BLaER1 treated with 17β-estradiol and CSF1 and Interleukin-3, amounts not matched to agents 10 nM and 100 nM (cell line): ENCODE results near the gene IGFBP1.

ENCODE experiments used
- H3K27ac ChIP-seq, 11 experiments: shearing (Covaris generic); formaldehyde crosslinking; 2 replicates each; pipeline ENCODE4 v1.8.1; 2022
- H3K27me3 ChIP-seq, 11 experiments: shearing (Covaris generic); formaldehyde crosslinking; 2 replicates each; pipeline ENCODE4 v1.8.1; 2022
- H3K36me3 ChIP-seq, 11 experiments: shearing (Covaris generic); formaldehyde crosslinking; 2 replicates each; pipeline ENCODE4 v1.8.1; 2022
- H3K4me1 ChIP-seq, 10 experiments: shearing (Covaris generic); formaldehyde crosslinking; 2 replicates each; pipeline ENCODE4 v1.8.1; 2022
- H3K4me2 ChIP-seq, 11 experiments: shearing (Covaris generic); formaldehyde crosslinking; 2 replicates each; pipeline ENCODE4 v1.8.1; 2022
- H3K4me3 ChIP-seq, 10 experiments: shearing (Covaris generic); formaldehyde crosslinking; 2 replicates each; pipeline ENCODE4 v1.8.1; 2022
- H3K9ac ChIP-seq, 11 experiments: shearing (Covaris generic); formaldehyde crosslinking; 2 replicates each; pipeline ENCODE4 v1.8.1; 2022
- H3K9me3 ChIP-seq, 11 experiments: shearing (Covaris generic); formaldehyde crosslinking; replicated peaks in 1 of 11; 2 replicates each; pipeline ENCODE4 v1.8.1; 2022
- H4K20me1 ChIP-seq, 11 experiments: shearing (Covaris generic); formaldehyde crosslinking; 2 replicates each; pipeline ENCODE4 v1.8.1; 2022
- Cebpa-rat ChIP-seq, 11 experiments: shearing (Covaris generic); IDR thresholded peaks; 2 replicates each; pipeline ENCODE4 v1.8.1; 2022

Gene IGFBP1

GRCh38 chr7:45889367-45890067 lies 1.2 kb downstream of the IGFBP1 start:
- Histone ChIP-seq H3K9me3 (no peaks in the 10 kb centered on the region), H3K36me3 (no peaks in the 10 kb centered on the region), H3K4me1 (peaks cover 0 to 6% (median 0%) of the 10 kb centered on the region in 10 experiments; a peak in 3 of 20 replicates), H3K27me3 (peaks cover 33 to 44% (median 40%) of the 10 kb centered on the region in 11 experiments), H3K4me3 (no peak overlapping the region), H4K20me1 (no peaks in the 10 kb centered on the region; a peak in 2 of 22 replicates), H3K4me2 (no peak overlapping the region), H3K9ac (no peak overlapping the region), H3K27ac (no peak overlapping the region)
- TF ChIP-seq Cebpa-rat (IDR thresholded peaks at IDR 0.05) = no peak

- no peak overlapping the region for H3K4me3 ChIP-seq
- no peaks in the 10 kb centered on the region for H3K9me3 ChIP-seq
- H3K9ac ChIP-seq = no peak overlapping the region
- no peak for TF ChIP-seq Cebpa-rat (IDR thresholded peaks at IDR 0.05)
- no peak overlapping the region for H3K4me2 ChIP-seq
- H3K27me3 ChIP-seq = peaks cover 33 to 44% (median 40%) of the 10 kb centered on the region in 11 experiments
- no peaks in the 10 kb centered on the region; a peak in 2 of 22 replicates for H4K20me1 ChIP-seq
- H3K4me1 ChIP-seq = peaks cover 0 to 6% (median 0%) of the 10 kb centered on the region in 10 experiments; a peak in 3 of 20 replicates
- H3K36me3 ChIP-seq = no peaks in the 10 kb centered on the region
- no peak overlapping the region for H3K27ac ChIP-seq
Measured at GRCh38 chr7:45890125-45890901, 2.0 kb downstream of the IGFBP1 start.

DNA sequence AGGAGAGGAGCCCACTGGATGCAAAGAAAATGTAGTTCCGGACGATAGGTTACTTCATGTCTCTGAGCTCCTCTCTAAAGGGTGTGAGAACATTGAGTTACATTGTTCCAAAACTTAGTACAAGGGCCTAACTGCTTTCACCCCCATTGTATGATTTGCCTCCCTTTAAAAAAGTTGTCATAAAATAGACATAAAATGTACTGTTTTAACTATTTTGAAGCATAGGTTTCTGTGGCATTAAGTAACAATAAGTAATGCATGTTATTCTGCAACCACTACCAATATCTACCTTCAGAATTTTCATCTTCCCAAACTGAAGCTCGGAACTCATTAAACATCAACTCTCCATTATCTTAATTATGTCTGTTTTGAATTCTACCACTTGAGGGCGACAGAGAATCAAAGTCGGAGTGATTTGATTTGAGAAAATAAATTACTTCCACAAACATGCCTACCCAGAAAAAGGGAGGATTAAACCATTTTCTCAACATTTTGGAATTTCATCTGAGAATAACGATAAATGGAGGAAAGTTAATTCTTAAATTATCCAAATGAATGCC lies 2.7 kb downstream of the IGFBP1 start:
- no peak for TF ChIP-seq Cebpa-rat (IDR thresholded peaks at IDR 0.05)

DNA sequence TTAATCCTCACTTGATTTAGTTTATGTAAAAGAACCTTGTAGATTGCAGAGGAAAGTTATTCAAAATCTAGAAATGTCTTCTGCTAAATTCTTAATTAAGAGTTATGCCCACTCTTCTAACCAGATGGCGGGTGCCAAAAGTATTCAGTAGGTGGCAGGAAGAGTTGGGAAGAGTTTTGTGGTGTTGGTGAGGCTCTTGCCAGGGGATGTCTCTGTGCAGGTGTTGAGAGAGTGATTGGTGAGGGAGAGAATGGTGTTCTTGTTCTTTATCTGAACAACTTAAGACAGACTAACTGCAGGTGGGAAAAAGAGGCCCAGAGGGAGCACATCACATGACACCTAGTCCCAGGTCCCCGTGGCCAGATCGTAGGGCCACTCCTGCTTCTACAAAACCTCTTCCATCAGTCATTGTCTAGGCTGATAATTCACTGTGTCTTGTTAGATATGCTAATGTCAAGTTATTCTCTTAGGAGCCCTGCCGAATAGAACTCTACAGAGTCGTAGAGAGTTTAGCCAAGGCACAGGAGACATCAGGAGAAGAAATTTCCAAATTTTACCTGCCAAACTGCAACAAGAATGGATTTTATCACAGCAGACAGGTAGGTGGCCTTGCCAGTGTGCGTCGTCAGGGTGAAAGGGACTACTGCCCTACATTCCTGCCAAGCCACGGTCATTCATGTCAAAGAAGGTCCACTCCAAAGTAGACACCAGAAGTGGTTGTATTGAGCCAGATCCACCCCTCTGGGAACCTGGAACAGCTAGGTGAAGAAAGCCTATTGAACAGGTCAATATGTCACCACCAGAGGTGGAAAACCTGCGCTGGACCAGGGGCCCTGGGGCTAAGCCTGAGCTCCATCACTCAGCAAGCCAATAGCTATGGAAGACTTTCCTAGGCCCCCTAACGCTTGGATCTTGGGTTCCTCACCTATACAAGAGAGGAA lies 3.4 kb downstream of the IGFBP1 start:
- TF ChIP-seq Cebpa-rat (IDR thresholded peaks at IDR 0.05) = no peak
- Histone ChIP-seq H4K20me1 (no peaks in the 10 kb centered on the region; a peak in 2 of 22 replicates), H3K4me1 (peaks cover 0 to 6% (median 0%) of the 10 kb centered on the region in 10 experiments; a peak in 3 of 20 replicates), H3K36me3 (no peaks in the 10 kb centered on the region), H3K9me3 (no peaks in the 10 kb centered on the region), H3K9ac (no peak overlapping the region), H3K4me3 (no peak overlapping the region), H3K4me2 (no peak overlapping the region), H3K27me3 (peaks cover 33 to 41% (median 39%) of the 10 kb centered on the region in 11 experiments), H3K27ac (no peak overlapping the region)

More for the DNA sequence above, 2.7 kb downstream of the IGFBP1 start:
- Histone ChIP-seq H4K20me1 (no peaks in the 10 kb centered on the region; a peak in 2 of 22 replicates), H3K4me2 (no peak overlapping the region), H3K9me3 (no peaks in the 10 kb centered on the region), H3K27ac (no peak overlapping the region), H3K9ac (no peak overlapping the region), H3K4me3 (no peak overlapping the region), H3K4me1 (peaks cover 0 to 6% (median 0%) of the 10 kb centered on the region in 10 experiments; a peak in 3 of 20 replicates), H3K27me3 (peaks cover 33 to 44% (median 40%) of the 10 kb centered on the region in 11 experiments), H3K36me3 (no peaks in the 10 kb centered on the region)

- H3K4me1 ChIP-seq = peaks cover 0 to 6% (median 0%) of the 10 kb centered on the region in 10 experiments; a peak in 3 of 20 replicates
- H3K27ac ChIP-seq = no peak overlapping the region
- H4K20me1 ChIP-seq = no peaks in the 10 kb centered on the region; a peak in 2 of 22 replicates
- H3K36me3 ChIP-seq = no peaks in the 10 kb centered on the region
- H3K27me3 ChIP-seq = peaks cover 28 to 33% (median 32%) of the 10 kb centered on the region in 11 experiments
- H3K4me3 ChIP-seq = no peak overlapping the region
- H3K9ac ChIP-seq = no peak overlapping the region
- TF ChIP-seq Cebpa-rat (IDR thresholded peaks at IDR 0.05) = no peak
- H3K4me2 ChIP-seq = no peak overlapping the region
- no peaks in the 10 kb centered on the region for H3K9me3 ChIP-seq
Measured at GRCh38 chr7:45892407-45893035, 4.2 kb downstream of the IGFBP1 start.

DNA sequence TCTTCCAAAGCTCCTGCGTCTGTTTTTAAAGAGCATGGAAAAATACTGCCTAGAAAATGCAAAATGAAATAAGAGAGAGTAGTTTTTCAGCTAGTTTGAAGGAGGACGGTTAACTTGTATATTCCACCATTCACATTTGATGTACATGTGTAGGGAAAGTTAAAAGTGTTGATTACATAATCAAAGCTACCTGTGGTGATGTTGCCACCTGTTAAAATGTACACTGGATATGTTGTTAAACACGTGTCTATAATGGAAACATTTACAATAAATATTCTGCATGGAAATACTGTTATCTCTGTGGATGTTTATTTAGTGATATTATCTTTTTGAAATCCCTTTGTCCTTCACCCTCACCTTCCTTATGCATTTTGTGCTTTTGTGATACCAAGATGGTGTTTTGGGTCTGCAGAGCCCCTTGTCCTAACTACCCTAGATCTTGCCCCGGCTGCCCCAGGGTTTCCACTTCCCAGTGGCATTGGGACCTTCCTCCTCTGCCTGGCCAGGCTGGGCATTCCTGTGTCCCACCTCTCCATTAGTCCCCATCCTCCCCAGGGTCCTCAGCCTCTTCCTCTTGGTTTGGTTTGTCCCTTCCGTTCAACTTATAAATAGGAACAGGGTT lies 5.2 kb downstream of the IGFBP1 start:
- Histone ChIP-seq H4K20me1 (no peaks in the 10 kb centered on the region; a peak in 2 of 22 replicates), H3K9me3 (no peaks in the 10 kb centered on the region), H3K27me3 (peaks cover 18 to 23% (median 22%) of the 10 kb centered on the region in 11 experiments), H3K27ac (no peak overlapping the region), H3K9ac (no peak overlapping the region), H3K36me3 (no peaks in the 10 kb centered on the region), H3K4me3 (no peak overlapping the region), H3K4me1 (peaks cover 0 to 6% (median 0%) of the 10 kb centered on the region in 10 experiments; a peak in 3 of 20 replicates), H3K4me2 (peak overlapping the region in 4 of 11 experiments; percentile 14 to 26 (median 22); a peak in 1 of 22 replicates)
- TF ChIP-seq Cebpa-rat (IDR thresholded peaks at IDR 0.05) = no peak

GRCh38 chr7:45893996-45894664 lies 5.8 kb downstream of the IGFBP1 start:
- Histone ChIP-seq H3K9ac (no peak overlapping the region), H3K4me3 (no peak overlapping the region), H4K20me1 (no peaks in the 10 kb centered on the region; a peak in 1 of 22 replicates), H3K9me3 (no peaks in the 10 kb centered on the region), H3K27ac (no peak overlapping the region), H3K36me3 (no peaks in the 10 kb centered on the region), H3K27me3 (peaks cover 11 to 17% (median 15%) of the 10 kb centered on the region in 11 experiments), H3K4me1 (peaks cover 0 to 6% (median 0%) of the 10 kb centered on the region in 10 experiments; a peak in 3 of 20 replicates), H3K4me2 (peak overlapping the region in 4 of 11 experiments; percentile 14 to 26 (median 22); a peak in 1 of 22 replicates)
- no peak for TF ChIP-seq Cebpa-rat (IDR thresholded peaks at IDR 0.05)
